Measurements from ENCODE around the gene MEAF6. TPM values are rescaled to one million over a fixed set of nuclear protein-coding genes. Genes with fewer than 3 reads are reported as not detected.
"Not testable (repeated sequence)": the region's sequence is repeated elsewhere in the genome, so short reads cannot be mapped to it uniquely, and the experiment has no call there.

MEAF6 gene
- total RNA-seq, 1 donor from 2014 or later, result 59.5 TPM

DNA sequence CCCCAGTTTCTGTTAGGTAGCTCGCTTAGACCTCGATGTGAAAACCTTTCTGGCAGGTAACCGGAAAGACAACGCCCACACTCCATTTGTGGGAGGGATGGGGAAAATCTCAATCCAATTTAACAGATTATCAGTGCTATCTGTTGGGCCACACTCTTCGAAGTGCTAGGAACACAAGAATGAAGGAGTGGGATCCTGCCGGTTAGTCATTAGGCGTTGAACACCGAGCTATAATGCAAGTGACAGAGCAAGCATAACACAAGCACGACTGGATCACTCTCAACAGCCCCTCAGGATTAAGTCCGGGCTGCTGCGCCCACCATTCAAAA, 39.0 kb upstream of the MEAF6 start:
- Histone ChIP-seq H3K36me3 (peaks cover 36% of the 10 kb centered on the region), H3K9me3 (no peaks in the 10 kb centered on the region), H3K27me3 (ENCODE audit: low read depth) (no peaks in the 10 kb centered on the region), H3K27ac (peak overlapping the region; percentile 96), H3K4me3 (peak overlapping the region; percentile 96), H3K4me1 (peaks cover 43% of the 10 kb centered on the region)
- ATAC-seq (no peak), DNase-seq (no peak)
- intact Hi-C loops (cut with DNase I), result no loop called here
- TF ChIP-seq, protein P1, sequence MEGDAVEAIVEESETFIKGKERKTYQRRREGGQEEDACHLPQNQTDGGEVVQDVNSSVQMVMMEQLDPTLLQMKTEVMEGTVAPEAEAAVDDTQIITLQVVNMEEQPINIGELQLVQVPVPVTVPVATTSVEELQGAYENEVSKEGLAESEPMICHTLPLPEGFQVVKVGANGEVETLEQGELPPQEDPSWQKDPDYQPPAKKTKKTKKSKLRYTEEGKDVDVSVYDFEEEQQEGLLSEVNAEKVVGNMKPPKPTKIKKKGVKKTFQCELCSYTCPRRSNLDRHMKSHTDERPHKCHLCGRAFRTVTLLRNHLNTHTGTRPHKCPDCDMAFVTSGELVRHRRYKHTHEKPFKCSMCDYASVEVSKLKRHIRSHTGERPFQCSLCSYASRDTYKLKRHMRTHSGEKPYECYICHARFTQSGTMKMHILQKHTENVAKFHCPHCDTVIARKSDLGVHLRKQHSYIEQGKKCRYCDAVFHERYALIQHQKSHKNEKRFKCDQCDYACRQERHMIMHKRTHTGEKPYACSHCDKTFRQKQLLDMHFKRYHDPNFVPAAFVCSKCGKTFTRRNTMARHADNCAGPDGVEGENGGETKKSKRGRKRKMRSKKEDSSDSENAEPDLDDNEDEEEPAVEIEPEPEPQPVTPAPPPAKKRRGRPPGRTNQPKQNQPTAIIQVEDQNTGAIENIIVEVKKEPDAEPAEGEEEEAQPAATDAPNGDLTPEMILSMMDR (IDR thresholded peaks at IDR 0.05), result no peak

DNA sequence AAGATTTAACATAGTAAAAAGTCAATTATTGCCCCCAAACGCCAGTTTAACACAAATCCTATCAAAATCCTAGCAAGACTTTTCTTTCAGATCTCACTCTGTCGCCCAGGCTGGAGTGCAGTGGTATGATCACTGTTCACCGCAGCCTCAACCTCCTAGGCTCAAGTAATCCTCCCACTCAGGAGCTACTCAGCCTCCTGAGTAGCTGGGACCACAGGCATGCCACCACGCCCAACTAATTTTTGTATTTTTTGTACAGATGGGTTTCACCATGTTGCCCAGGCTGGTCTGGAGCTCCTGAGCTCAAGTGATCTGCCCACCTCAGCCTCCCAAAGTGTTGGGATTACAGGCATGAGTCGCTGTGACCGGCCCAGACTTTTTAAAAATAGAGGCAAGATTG, 34.8 kb upstream of the MEAF6 start:
- Histone ChIP-seq H3K27me3 (ENCODE audit: low read depth) (no peaks in the 10 kb centered on the region), H3K27ac (no peak overlapping the region), H3K4me3 (no peak overlapping the region), H3K4me1 (peaks cover 21% of the 10 kb centered on the region), H3K9me3 (no peaks in the 10 kb centered on the region), H3K36me3 (peaks cover 77% of the 10 kb centered on the region)
- no peak for DNase-seq
- no peak for ATAC-seq
- intact Hi-C loops (cut with DNase I), result no loop called here
- TF ChIP-seq, protein P1 (IDR thresholded peaks at IDR 0.05), result no peak

DNA sequence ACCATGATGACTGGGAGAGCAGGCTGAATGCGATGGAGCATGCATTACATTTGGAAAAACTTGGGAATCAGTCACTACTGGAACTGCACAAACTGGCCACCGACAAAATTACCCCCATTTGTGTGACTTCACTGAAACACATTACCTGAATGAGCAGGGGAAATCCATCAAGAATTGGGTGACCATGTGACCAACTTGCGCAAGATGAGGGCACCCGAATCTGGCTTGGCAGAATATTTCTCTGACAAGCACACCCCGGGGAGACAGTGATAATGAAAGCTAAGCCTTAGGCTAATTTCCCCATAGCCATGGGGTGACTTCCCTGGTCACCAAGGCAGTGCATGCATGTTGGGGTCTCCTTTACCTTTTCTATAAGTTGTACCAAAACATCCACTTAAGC, 30.5 kb upstream of the MEAF6 start:
- Histone ChIP-seq H3K27ac (no peak overlapping the region), H3K4me3 (no peak overlapping the region), H3K4me1 (no peaks in the 10 kb centered on the region), H3K27me3 (ENCODE audit: low read depth) (no peaks in the 10 kb centered on the region), H3K36me3 (peaks cover 93% of the 10 kb centered on the region), H3K9me3 (no peaks in the 10 kb centered on the region)
- TF ChIP-seq, protein P1 (IDR thresholded peaks at IDR 0.05), result no peak
- ATAC-seq, result no peak
- intact Hi-C loops (cut with DNase I), result no loop called here
- DNase-seq, result no peak

DNA sequence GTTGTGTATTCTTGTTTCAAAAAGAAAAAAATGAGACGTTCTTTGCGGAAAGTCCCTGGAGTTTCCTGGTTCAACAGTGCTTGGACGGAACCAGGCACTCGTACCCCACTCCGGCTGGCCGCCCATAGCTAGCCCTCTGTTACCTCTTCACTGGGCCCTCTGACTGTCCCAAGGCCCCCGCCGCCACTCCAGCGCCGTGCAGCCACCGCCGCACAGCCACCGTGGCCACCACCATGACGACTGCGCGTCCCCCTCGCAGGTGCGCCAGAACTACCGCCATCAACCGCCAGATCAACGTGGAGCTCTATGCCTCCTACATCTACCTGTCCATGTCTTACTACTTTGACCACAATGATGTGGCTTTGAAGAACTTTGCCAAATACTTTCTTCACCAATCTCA, 30.0 kb upstream of the MEAF6 start:
- TF ChIP-seq, protein P1 (IDR thresholded peaks at IDR 0.05), result no peak
- ATAC-seq (no peak), DNase-seq (no peak)
- Histone ChIP-seq H3K27ac (no peak overlapping the region), H3K9me3 (no peaks in the 10 kb centered on the region), H3K4me3 (no peak overlapping the region), H3K27me3 (ENCODE audit: low read depth) (no peaks in the 10 kb centered on the region), H3K36me3 (peaks cover 93% of the 10 kb centered on the region), H3K4me1 (no peaks in the 10 kb centered on the region)
- intact Hi-C loops (cut with DNase I), result no loop called here

DNA sequence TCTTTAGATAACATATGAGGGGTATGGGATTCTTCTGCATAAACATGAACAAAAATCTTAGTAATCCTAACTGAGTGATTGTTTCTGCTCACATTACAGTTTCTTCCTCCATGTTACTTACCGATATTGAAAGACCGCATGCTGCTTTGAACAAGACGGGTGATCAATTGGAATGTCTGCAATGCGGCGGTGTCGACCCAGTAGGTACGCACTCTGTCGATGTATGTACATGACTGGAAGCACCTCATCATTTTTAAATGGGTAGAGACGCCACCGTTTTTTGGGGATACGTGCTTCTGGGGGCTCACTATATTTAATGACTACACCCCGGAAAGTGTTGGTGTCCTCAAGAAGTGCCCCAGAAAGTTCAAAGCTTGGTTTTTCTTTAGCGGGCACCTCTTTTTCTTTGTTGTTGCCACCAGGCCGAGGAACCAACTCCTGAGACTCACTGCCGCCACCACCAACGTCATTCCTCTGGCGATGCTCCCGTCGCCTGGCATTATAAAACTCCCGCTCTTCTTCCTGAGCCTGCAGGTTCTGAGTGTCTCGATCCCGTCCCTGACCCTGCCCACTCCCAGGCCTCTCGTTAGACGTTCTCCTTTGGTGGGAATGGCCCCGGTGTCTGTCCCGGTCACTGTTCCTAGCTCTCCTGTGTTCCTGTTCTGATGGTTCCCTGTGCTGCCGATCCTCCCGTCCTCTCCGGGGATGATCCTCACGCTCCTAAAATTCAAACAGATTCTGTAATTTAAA, 25.6 kb upstream of the MEAF6 start:
- no peaks in the 10 kb centered on the region for H3K27me3 ChIP-seq (ENCODE audit: low read depth)
- H3K9me3 ChIP-seq, result no peaks in the 10 kb centered on the region
- ATAC-seq (no peak), DNase-seq (no peak)
- no peaks in the 10 kb centered on the region for H3K4me1 ChIP-seq
- TF ChIP-seq, protein P1 (IDR thresholded peaks at IDR 0.05), result no peak
- intact Hi-C loops (cut with DNase I), result no loop called here
- H3K4me3 ChIP-seq, result no peak overlapping the region
- H3K27ac ChIP-seq, result no peak overlapping the region
- peaks cover 93% of the 10 kb centered on the region for H3K36me3 ChIP-seq

DNA sequence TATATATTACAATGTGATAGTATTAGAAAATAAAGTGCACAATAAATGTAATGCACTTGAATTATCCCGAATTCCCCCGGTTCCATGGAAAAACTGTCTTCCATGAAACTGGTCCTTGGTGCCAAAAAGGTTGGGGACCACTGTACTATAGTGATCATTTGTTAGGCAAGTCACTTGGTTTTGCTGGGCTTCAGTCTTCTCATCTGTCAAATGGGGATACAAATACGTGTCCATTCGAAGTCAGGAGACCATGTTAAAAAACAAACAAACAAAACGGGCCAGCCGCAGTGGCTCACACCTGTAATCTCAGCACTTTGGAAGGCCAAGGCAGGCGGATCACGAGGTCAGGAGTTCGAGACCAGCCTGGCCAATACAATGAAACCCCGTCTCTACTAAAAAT, 24.6 kb upstream of the MEAF6 start:
- ATAC-seq; H3K27ac ChIP-seq; H3K4me1 ChIP-seq; H3K4me3 ChIP-seq; DNase-seq; intact Hi-C loops (cut with DNase I); H3K27me3 ChIP-seq (ENCODE audit: low read depth); H3K9me3 ChIP-seq: not testable (repeated sequence)
- H3K36me3 ChIP-seq, result peaks cover 82% of the 10 kb centered on the region

Measured in lower lobe of right lung (tissue), 2 donors.